ENCODE results near the gene RYR3. TPM values are rescaled to one million over a fixed set of nuclear protein-coding genes. Genes with fewer than 3 reads are reported as not detected.
A peak's percentile ranks its signal among the peaks of the same experiment; 100 is the strongest.

The RYR3 gene
- polyA plus RNA-seq, 1 donor (not counting 4 experiments of a cell fraction or from before 2014, with no cell fraction given), result 0.04 TPM

GRCh38 chr15:33313491-33313890, 2.7 kb downstream of the RYR3 start:
- Histone ChIP-seq H4K20me1 (ENCODE audit: control insufficient read depth, extremely low read depth, insufficient read depth, low read length) (no peaks in the 10 kb centered on the region), H2AFZ (ENCODE audit: control insufficient read depth, low read length) (no peak overlapping the region), H3K36me3 (ENCODE audit: control insufficient read depth in 2 of 2, extremely low read depth in 1 of 2, insufficient read depth in 2 of 2, low read length in 2 of 2) (no peaks in the 10 kb centered on the region), H3K27me3 (ENCODE audit: control insufficient read depth, extremely low read depth, insufficient read depth, low read length) (peaks cover 27% of the 10 kb centered on the region), H3K27ac (ENCODE audit: control insufficient read depth, insufficient read depth, low read length) (no peak overlapping the region), H3K4me3 (ENCODE audit: control insufficient read depth in 2 of 3, extremely low read depth in 1 of 3, insufficient read depth in 2 of 3, low read depth in 1 of 3, low read length in 3 of 3) (no peak overlapping the region), H3K4me2 (ENCODE audit: control insufficient read depth, extremely low read depth, insufficient read depth, low read depth, low read length) (peak overlapping the region; percentile 45), H3K9me1 (ENCODE audit: control insufficient read depth, extremely low read depth, insufficient read depth, low read length) (no peaks in the 10 kb centered on the region), H3K9me3 (ENCODE audit: control insufficient read depth, low read depth, low read length) (no peaks in the 10 kb centered on the region), H3K79me2 (ENCODE audit: control insufficient read depth, insufficient read depth, low read length) (no peaks in the 10 kb centered on the region), H3K9ac (ENCODE audit: control insufficient read depth, extremely low read depth, insufficient read depth, low read length) (no peak overlapping the region), H3K4me1 (ENCODE audit: control insufficient read depth, extremely low read depth, insufficient read depth, low read length) (peaks cover 10% of the 10 kb centered on the region)
- FAIRE-seq (no peak), DNase-seq (ENCODE audit: low read depth, low spot score) (no peak)
- no peak for TF ChIP-seq EZH2 (IDR thresholded peaks at IDR 0.05; ENCODE audit: low read length)
- TF ChIP-seq, protein P1, sequence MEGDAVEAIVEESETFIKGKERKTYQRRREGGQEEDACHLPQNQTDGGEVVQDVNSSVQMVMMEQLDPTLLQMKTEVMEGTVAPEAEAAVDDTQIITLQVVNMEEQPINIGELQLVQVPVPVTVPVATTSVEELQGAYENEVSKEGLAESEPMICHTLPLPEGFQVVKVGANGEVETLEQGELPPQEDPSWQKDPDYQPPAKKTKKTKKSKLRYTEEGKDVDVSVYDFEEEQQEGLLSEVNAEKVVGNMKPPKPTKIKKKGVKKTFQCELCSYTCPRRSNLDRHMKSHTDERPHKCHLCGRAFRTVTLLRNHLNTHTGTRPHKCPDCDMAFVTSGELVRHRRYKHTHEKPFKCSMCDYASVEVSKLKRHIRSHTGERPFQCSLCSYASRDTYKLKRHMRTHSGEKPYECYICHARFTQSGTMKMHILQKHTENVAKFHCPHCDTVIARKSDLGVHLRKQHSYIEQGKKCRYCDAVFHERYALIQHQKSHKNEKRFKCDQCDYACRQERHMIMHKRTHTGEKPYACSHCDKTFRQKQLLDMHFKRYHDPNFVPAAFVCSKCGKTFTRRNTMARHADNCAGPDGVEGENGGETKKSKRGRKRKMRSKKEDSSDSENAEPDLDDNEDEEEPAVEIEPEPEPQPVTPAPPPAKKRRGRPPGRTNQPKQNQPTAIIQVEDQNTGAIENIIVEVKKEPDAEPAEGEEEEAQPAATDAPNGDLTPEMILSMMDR (optimal IDR thresholded peaks at IDR 0.05 in 1 of 3, IDR thresholded peaks at IDR 0.05 in 1 of 3, conservative IDR thresholded peaks at IDR 0.05 in 1 of 3; ENCODE audit: extremely low read depth in 1 of 3, insufficient read depth in 2 of 3, low read length in 3 of 3), result no peak
- dilution Hi-C loops (cut with MboI; ENCODE audit: extremely low pct_ligation_motif_present, low sequenced_read_pairs), result no loop called here

- Histone ChIP-seq H3K27ac (ENCODE audit: control insufficient read depth, insufficient read depth, low read length) (no peak overlapping the region), H3K4me1 (ENCODE audit: control insufficient read depth, extremely low read depth, insufficient read depth, low read length) (peaks cover 10% of the 10 kb centered on the region), H3K9ac (ENCODE audit: control insufficient read depth, extremely low read depth, insufficient read depth, low read length) (no peak overlapping the region), H4K20me1 (ENCODE audit: control insufficient read depth, extremely low read depth, insufficient read depth, low read length) (no peaks in the 10 kb centered on the region), H3K79me2 (ENCODE audit: control insufficient read depth, insufficient read depth, low read length) (no peaks in the 10 kb centered on the region), H3K27me3 (ENCODE audit: control insufficient read depth, extremely low read depth, insufficient read depth, low read length) (peaks cover 27% of the 10 kb centered on the region), H3K36me3 (ENCODE audit: control insufficient read depth in 2 of 2, extremely low read depth in 1 of 2, insufficient read depth in 2 of 2, low read length in 2 of 2) (no peaks in the 10 kb centered on the region), H2AFZ (ENCODE audit: control insufficient read depth, low read length) (no peak overlapping the region), H3K4me2 (ENCODE audit: control insufficient read depth, extremely low read depth, insufficient read depth, low read depth, low read length) (no peak overlapping the region), H3K4me3 (ENCODE audit: control insufficient read depth in 2 of 3, extremely low read depth in 1 of 3, insufficient read depth in 2 of 3, low read depth in 1 of 3, low read length in 3 of 3) (no peak overlapping the region), H3K9me1 (ENCODE audit: control insufficient read depth, extremely low read depth, insufficient read depth, low read length) (no peaks in the 10 kb centered on the region), H3K9me3 (ENCODE audit: control insufficient read depth, low read depth, low read length) (no peaks in the 10 kb centered on the region)
- DNase-seq (ENCODE audit: low read depth, low spot score) (no peak), FAIRE-seq (no peak)
- TF ChIP-seq, protein P1 (optimal IDR thresholded peaks at IDR 0.05 in 1 of 3, IDR thresholded peaks at IDR 0.05 in 1 of 3, conservative IDR thresholded peaks at IDR 0.05 in 1 of 3; ENCODE audit: extremely low read depth in 1 of 3, insufficient read depth in 2 of 3, low read length in 3 of 3), result no peak
- no peak for TF ChIP-seq EZH2 (IDR thresholded peaks at IDR 0.05; ENCODE audit: low read length)
- dilution Hi-C loops (cut with MboI; ENCODE audit: extremely low pct_ligation_motif_present, low sequenced_read_pairs), result no loop called here
Observed at GRCh38 chr15:33314069-33314468, 3.3 kb downstream of the RYR3 start.
